Adrenal gland (tissue), 12 donors: ENCODE results near the gene TTLL11. TPM values are rescaled to one million over a fixed set of nuclear protein-coding genes. Genes with fewer than 3 reads are reported as not detected.
A peak's percentile ranks its signal among the peaks of the same experiment; 100 is the strongest.

Experiments used
- DNase-seq, 7 donors: peaks; one replicate each; pipeline ENCODE4 v3.0.0-alpha.2; 2019 to 2020
- H3K27ac ChIP-seq, 5 donors: fragments of 200-600 bp; sonication (generic) in 4 of 5; 1 replicate in 3 of 5; 2 replicates in 2 of 5; pipeline versions ENCODE4 v1.5.1 to v1.8.0; 2016 to 2020; ENCODE audit warnings: mild to moderate bottlenecking in 1 of 5
- H3K27me3 ChIP-seq: fragments of 200-600 bp; 2 replicates; pipeline ENCODE4 v1.8.0; 2021
- H3K36me3 ChIP-seq, 2 donors: fragments of 200-600 bp; replicated peaks in 1 of 2; 1 replicate in 1 of 2; 2 replicates in 1 of 2; pipeline versions ENCODE4 v1.5.1 to v1.8.0; 2018 to 2022
- H3K4me1 ChIP-seq, 2 donors: fragments of 200-600 bp; replicated peaks in 1 of 2; 1 replicate in 1 of 2; 2 replicates in 1 of 2; pipeline versions ENCODE4 v1.5.1 to v1.8.0; 2018 to 2021
- H3K4me3 ChIP-seq, 4 donors: fragments of 200-600 bp; sonication (generic) in 3 of 4; one replicate each; pipeline ENCODE4 v1.5.1; 2016 to 2018
- H3K9me3 ChIP-seq, 3 donors: fragments of 200-600 bp; sonication (generic) in 1 of 3; replicated peaks in 1 of 3; 1 replicate in 2 of 3; 2 replicates in 1 of 3; pipeline versions ENCODE4 v1.5.1 to v1.8.0; 2016 to 2021
- CTCF ChIP-seq, 6 experiments: fragments of 450-650 bp in 4 of 6; fragments of 200-600 bp in 2 of 6; sonication (generic) in 1 of 6; IDR thresholded peaks; 1 replicate in 5 of 6; 2 replicates in 1 of 6; pipeline versions ENCODE4 v1.5.1 to v1.8.0; 2016 to 2021; ENCODE audit warnings: antibody characterized with exemption in 6 of 6, mild to moderate bottlenecking in 2 of 6, moderate library complexity in 1 of 6
- POLR2A ChIP-seq, 2 donors: fragments of 450-650 bp; IDR thresholded peaks; one replicate each; pipeline ENCODE4 v1.6.1; 2017; ENCODE audit warnings: antibody characterized with exemption in 2 of 2, mild to moderate bottlenecking in 2 of 2, moderate library complexity in 1 of 2
- WGBS, 4 donors: extraction: QIAGEN DNeasy Blood & Tissue Kit in 2 of 4; methylation state at CpG; one replicate each; pipeline versions ENCODE4 v1.1.5 to v1.1.7; 2013 to 2017; 5-methylcytosine and 5-hydroxymethylcytosine counted together
- intact Hi-C, 2 donors: fragments of 100-400 bp; cut with DNase I; formaldehyde crosslinking; loops; one replicate each; pipeline versions ENCODE4 v1.14.1 to v1.15.0; 2022 to 2023
- polyA plus RNA-seq, 3 donors: library from polyadenylated mRNA; stranded (reverse); fragments of 200-250 nt in 2 of 3; fragments of 350-450 nt in 1 of 3; fragmentation: Illumina TruSeq in 1 of 3; extraction: RNeasy Lipid Tissue Mini Kit (QIAGEN cat#74804) in 1 of 3; gene quantifications; one replicate each; pipeline ENCODE4 v1.2.3, GENCODE V29; 2013 to 2014
- total RNA-seq, 9 donors: library from RNA; depleted of rRNA in 4 of 9; stranded (reverse); fragments of >200 nt in 4 of 9; fragments of 120-200 nt in 1 of 9; fragmentation: NEBNext Ultra II Directional in 1 of 9; extraction: Animal tissue kit (Norgen Biotek cat#: 25700) in 1 of 9; gene quantifications; one replicate each; pipeline versions ENCODE4 v1.1.0 to v1.2.4, GENCODE V29; 2013 to 2023
- donor health status: healthy with polysubstance abuse.
- donor health status: Bipolar disorder and iron deficiency.
- donor health status: DM: yes; HTN: yes; CAD: no.
- donor health status: DM: no; HTN: no; CAD: no.
- donor health status: DM: no; HTN: no; CAD: no.
- donor health status: DM: yes; HTN: yes; CAD: no.

TTLL11 gene
- total and polyA plus RNA-seq, 12 donors: 4.8 to 30.9 (median 13.7) TPM

GRCh38 chr9:121779381-121780117, 313.6 kb downstream of the TTLL11 start:
- DNase-seq: peak in 3 of 7 donors; percentile 22 to 61 (median 22)
- TF ChIP-seq POLR2A (IDR thresholded peaks at IDR 0.05): no peak
- TF ChIP-seq CTCF (IDR thresholded peaks at IDR 0.05): no peak
- Histone ChIP-seq H3K36me3 (peaks cover 0 to 64% of the 10 kb centered on the region in 2 donors), H3K4me1 (peaks cover 9 to 16% of the 10 kb centered on the region in 2 donors), H3K9me3 (no peaks in the 10 kb centered on the region), H3K4me3 (no peak overlapping the region), H3K27ac (peak overlapping the region in 2 of 5 donors; percentile 23 to 58), H3K27me3 (no peaks in the 10 kb centered on the region)
- WGBS, 4 donors: 82 to 87% (median 86%) methylated on average over 13 of the region's 13 CpGs
- intact Hi-C loops: loop anchor here in 1 of 2 donors (10.0 kb wide), 1 partner anchor 75 kb away; no protein-coding TSS in a partner anchor

GRCh38 chr9:121778252-121779225, 314.6 kb downstream of the TTLL11 start:
- no peaks in the 10 kb centered on the region for H3K27me3 ChIP-seq
- peaks cover 0 to 63% of the 10 kb centered on the region in 2 donors for H3K36me3 ChIP-seq
- no peak overlapping the region for H3K4me3 ChIP-seq
- TF ChIP-seq CTCF (IDR thresholded peaks at IDR 0.05) (no peak), POLR2A (IDR thresholded peaks at IDR 0.05) (no peak)
- 66 to 77% (median 69%) methylated on average over 4 of the region's 4 CpGs for WGBS, 4 donors
- peak in 3 of 7 donors; percentile 16 to 68 (median 24) for DNase-seq
- H3K27ac ChIP-seq: peak overlapping the region in 2 of 5 donors; percentile 34 to 48
- H3K9me3 ChIP-seq: no peaks in the 10 kb centered on the region
- peaks cover 11 to 20% of the 10 kb centered on the region in 2 donors for H3K4me1 ChIP-seq
- intact Hi-C loops: loop anchor here in 1 of 2 donors (10.0 kb wide), 1 partner anchor 76 kb away; no protein-coding TSS in a partner anchor

- Histone ChIP-seq H3K4me1 (peaks cover 17 to 30% of the 10 kb centered on the region in 2 donors), H3K36me3 (peaks cover 0 to 62% of the 10 kb centered on the region in 2 donors), H3K27me3 (no peaks in the 10 kb centered on the region), H3K9me3 (no peaks in the 10 kb centered on the region), H3K4me3 (no peak overlapping the region), H3K27ac (no peak overlapping the region)
- WGBS, 4 donors: 91 to 99% (median 94%) methylated on average over 8 of the region's 8 CpGs
- DNase-seq: peak in 1 of 7 donors; percentile 45
- no peak for TF ChIP-seq POLR2A (IDR thresholded peaks at IDR 0.05)
- TF ChIP-seq CTCF (IDR thresholded peaks at IDR 0.05): no peak
- intact Hi-C loops: loop anchor here in 1 of 2 donors (10.0 kb wide), 1 partner anchor 78 kb away; no protein-coding TSS in a partner anchor
Measured at GRCh38 chr9:121776739-121777637, 316.1 kb downstream of the TTLL11 start.
